HL-60 (cell line): ENCODE data around the gene LYPLAL1.

Source experiments
- DNase-seq, 2 experiments: peaks; one replicate each; pipeline ENCODE4 v3.0.0-alpha.2; 2010 to 2020; ENCODE audit warnings: low read depth in 1 of 2, low spot score in 1 of 2
- H3K27ac ChIP-seq: fragments of 250-450 bp; sonication (Bioruptor Pico); replicated peaks from 2 replicates; pipeline ENCODE4 v1.5.1; 2020; ENCODE audit warnings: mild to moderate bottlenecking, moderate library complexity
- H3K27me3 ChIP-seq: fragments of 250-450 bp; sonication (Bioruptor Pico); 2 replicates; pipeline ENCODE4 v1.5.1; 2021; ENCODE audit warnings: mild to moderate bottlenecking, moderate library complexity; ENCODE audit not compliant: insufficient read depth, poor library complexity, severe bottlenecking
- H3K4me3 ChIP-seq: replicated peaks from 2 replicates; pipeline ENCODE4 v1.5.1; 2011; ENCODE audit warnings: mild to moderate bottlenecking, control low read depth, low read length; ENCODE audit not compliant: insufficient read depth
- GABPA ChIP-seq: IDR thresholded peaks from 2 replicates; pipeline ENCODE4 v1.6.1; 2012; ENCODE audit warnings: low read depth
- POLR2AphosphoS5 ChIP-seq: IDR thresholded peaks from 2 replicates; pipeline ENCODE4 v1.6.1; 2012; ENCODE audit warnings: low read depth
- SPI1 ChIP-seq: IDR thresholded peaks from 2 replicates; pipeline ENCODE4 v1.6.1; 2012; ENCODE audit warnings: low read depth, mild to moderate bottlenecking, borderline replicate concordance
- TF ChIP-seq, protein P1 (sequence below): IDR thresholded peaks from one replicate; pipeline ENCODE4 v1.5.1; 2011; ENCODE audit warnings: low read length, control low read depth, inconsistent platforms; ENCODE audit not compliant: insufficient read depth
- TF ChIP-seq, protein P2 (sequence below): IDR thresholded peaks from 2 replicates; pipeline ENCODE4 v1.6.1; 2012; ENCODE audit warnings: low read depth; ENCODE audit not compliant: insufficient replicate concordance

Gene LYPLAL1

DNA sequence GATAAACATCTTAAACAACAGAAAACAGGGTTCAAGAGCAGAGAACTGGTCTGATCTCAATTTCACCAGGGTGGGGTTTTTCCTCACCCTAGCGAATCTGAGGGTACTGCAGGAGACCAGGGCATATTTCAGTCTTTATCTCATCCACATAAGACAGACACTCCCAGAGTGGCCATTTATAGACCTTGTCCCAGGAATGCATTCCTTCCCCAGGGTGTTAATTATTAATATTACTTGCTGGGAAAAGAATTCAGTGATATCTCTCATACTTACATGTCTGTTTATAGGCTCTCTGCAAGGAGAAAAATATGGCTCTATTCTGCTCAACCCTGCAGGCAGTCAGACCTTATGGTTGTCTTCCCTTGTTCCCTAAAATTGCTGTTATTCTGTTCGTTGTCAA, 84.1 kb downstream of the LYPLAL1 start:
- no peak for DNase-seq
- TF ChIP-seq SPI1 (no peak), POLR2AphosphoS5 (no peak), GABPA (no peak)
- TF ChIP-seq, protein P1, sequence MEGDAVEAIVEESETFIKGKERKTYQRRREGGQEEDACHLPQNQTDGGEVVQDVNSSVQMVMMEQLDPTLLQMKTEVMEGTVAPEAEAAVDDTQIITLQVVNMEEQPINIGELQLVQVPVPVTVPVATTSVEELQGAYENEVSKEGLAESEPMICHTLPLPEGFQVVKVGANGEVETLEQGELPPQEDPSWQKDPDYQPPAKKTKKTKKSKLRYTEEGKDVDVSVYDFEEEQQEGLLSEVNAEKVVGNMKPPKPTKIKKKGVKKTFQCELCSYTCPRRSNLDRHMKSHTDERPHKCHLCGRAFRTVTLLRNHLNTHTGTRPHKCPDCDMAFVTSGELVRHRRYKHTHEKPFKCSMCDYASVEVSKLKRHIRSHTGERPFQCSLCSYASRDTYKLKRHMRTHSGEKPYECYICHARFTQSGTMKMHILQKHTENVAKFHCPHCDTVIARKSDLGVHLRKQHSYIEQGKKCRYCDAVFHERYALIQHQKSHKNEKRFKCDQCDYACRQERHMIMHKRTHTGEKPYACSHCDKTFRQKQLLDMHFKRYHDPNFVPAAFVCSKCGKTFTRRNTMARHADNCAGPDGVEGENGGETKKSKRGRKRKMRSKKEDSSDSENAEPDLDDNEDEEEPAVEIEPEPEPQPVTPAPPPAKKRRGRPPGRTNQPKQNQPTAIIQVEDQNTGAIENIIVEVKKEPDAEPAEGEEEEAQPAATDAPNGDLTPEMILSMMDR: no peak
- TF ChIP-seq, protein P2, sequence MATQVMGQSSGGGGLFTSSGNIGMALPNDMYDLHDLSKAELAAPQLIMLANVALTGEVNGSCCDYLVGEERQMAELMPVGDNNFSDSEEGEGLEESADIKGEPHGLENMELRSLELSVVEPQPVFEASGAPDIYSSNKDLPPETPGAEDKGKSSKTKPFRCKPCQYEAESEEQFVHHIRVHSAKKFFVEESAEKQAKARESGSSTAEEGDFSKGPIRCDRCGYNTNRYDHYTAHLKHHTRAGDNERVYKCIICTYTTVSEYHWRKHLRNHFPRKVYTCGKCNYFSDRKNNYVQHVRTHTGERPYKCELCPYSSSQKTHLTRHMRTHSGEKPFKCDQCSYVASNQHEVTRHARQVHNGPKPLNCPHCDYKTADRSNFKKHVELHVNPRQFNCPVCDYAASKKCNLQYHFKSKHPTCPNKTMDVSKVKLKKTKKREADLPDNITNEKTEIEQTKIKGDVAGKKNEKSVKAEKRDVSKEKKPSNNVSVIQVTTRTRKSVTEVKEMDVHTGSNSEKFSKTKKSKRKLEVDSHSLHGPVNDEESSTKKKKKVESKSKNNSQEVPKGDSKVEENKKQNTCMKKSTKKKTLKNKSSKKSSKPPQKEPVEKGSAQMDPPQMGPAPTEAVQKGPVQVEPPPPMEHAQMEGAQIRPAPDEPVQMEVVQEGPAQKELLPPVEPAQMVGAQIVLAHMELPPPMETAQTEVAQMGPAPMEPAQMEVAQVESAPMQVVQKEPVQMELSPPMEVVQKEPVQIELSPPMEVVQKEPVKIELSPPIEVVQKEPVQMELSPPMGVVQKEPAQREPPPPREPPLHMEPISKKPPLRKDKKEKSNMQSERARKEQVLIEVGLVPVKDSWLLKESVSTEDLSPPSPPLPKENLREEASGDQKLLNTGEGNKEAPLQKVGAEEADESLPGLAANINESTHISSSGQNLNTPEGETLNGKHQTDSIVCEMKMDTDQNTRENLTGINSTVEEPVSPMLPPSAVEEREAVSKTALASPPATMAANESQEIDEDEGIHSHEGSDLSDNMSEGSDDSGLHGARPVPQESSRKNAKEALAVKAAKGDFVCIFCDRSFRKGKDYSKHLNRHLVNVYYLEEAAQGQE: no peak
- Histone ChIP-seq H3K4me3 (no peak overlapping the region), H3K27ac (no peak overlapping the region), H3K27me3 (no peaks in the 10 kb centered on the region)

DNA sequence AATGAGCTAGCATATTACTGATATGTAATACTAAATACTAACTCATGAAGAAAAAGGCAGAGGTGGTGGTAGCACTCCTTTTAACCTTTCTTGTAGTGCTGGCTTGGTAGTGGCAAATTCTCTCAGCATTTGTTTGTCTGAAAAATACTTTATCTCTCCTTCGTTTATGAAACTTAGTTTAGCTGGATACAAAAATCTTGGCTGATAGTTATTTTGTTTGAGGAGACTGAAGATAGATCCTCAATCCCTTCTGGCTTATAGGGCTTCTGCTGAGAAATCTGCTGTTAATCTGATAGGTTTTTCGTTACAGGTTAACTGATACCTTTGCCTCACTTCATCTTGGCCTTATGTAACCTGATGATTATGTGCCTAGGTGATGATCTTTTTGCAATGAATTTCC, 87.8 kb downstream of the LYPLAL1 start:
- no peak overlapping the region for H3K27ac ChIP-seq
- no peaks in the 10 kb centered on the region for H3K27me3 ChIP-seq
- TF ChIP-seq SPI1 (no peak), GABPA (no peak), POLR2AphosphoS5 (no peak)
- TF ChIP-seq, protein P2: no peak
- TF ChIP-seq, protein P1: no peak
- no peak for DNase-seq
- H3K4me3 ChIP-seq: no peak overlapping the region
